ENCODE data around the gene GRIA1. TPM values are rescaled to one million over a fixed set of nuclear protein-coding genes. Genes with fewer than 3 reads are reported as not detected.

The GRIA1 gene
- total RNA-seq, 1 experiment from 2014 or later = 0.81 TPM

DNA sequence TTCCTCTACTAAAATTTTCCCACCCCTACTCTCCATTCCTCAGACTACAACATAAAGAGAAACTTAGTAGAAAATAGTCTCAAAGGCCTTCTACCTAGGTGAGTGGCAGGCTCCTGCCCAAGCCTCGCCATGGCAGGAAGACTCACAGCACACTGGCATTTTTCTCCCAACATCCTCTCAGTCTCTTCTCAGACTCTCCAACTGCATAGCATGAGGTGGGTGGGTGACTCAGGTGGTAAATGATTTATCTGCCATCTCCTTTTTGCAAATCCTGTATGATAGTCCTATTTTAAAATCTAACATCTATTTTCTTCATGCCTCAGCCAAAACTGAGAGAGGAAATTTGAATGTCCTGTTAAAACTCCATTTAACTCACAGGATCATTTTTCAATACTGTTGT is 33.5 kb upstream of the GRIA1 start:
- Mint-ChIP-seq H3K36me3 (no peaks in the 10 kb centered on the region; the same call in 1 of the 2 replicates), H3K27ac (no peak overlapping the region), H3K4me1 (peaks cover 34% of the 10 kb centered on the region), H3K4me3 (no peak overlapping the region), H3K9me3 (peaks cover 6% of the 10 kb centered on the region; the same call in 1 of the 2 replicates), H3K27me3 (ENCODE audit: low read depth) (peaks cover 3% of the 10 kb centered on the region)
- no peak for ATAC-seq
- TF ChIP-seq NFYB (CRISPR knock-in tag; conservative IDR thresholded peaks at IDR 0.05; ENCODE audit: low read depth) (no peak), IRF1 (CRISPR knock-in tag; IDR thresholded peaks at IDR 0.05) (no peak), IRF2 (CRISPR knock-in tag; IDR thresholded peaks at IDR 0.05; ENCODE audit: borderline replicate concordance, low read depth) (no peak), HMGA2 (CRISPR knock-in tag; IDR thresholded peaks at IDR 0.05) (no peak), TEAD1 (CRISPR knock-in tag; IDR thresholded peaks at IDR 0.05) (no peak), NFATC4 (CRISPR knock-in tag; IDR thresholded peaks at IDR 0.05) (no peak)
- TF ChIP-seq, protein P1, sequence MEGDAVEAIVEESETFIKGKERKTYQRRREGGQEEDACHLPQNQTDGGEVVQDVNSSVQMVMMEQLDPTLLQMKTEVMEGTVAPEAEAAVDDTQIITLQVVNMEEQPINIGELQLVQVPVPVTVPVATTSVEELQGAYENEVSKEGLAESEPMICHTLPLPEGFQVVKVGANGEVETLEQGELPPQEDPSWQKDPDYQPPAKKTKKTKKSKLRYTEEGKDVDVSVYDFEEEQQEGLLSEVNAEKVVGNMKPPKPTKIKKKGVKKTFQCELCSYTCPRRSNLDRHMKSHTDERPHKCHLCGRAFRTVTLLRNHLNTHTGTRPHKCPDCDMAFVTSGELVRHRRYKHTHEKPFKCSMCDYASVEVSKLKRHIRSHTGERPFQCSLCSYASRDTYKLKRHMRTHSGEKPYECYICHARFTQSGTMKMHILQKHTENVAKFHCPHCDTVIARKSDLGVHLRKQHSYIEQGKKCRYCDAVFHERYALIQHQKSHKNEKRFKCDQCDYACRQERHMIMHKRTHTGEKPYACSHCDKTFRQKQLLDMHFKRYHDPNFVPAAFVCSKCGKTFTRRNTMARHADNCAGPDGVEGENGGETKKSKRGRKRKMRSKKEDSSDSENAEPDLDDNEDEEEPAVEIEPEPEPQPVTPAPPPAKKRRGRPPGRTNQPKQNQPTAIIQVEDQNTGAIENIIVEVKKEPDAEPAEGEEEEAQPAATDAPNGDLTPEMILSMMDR (IDR thresholded peaks at IDR 0.05) = no peak
- ChIA-PET CTCF (no interaction called here), POLR2A (no interaction called here)
- no peak for DNase-seq (ENCODE audit: low spot score)

- no peaks in the 10 kb centered on the region; the same call in 1 of the 2 replicates for H3K36me3 Mint-ChIP-seq
- peaks cover 26% of the 10 kb centered on the region for H3K4me1 Mint-ChIP-seq
- H3K27ac Mint-ChIP-seq = no peak overlapping the region
- ChIA-PET CTCF (no interaction called here), POLR2A (no interaction called here)
- DNase-seq (ENCODE audit: low spot score) (no peak), ATAC-seq (no peak)
- TF ChIP-seq, protein P2, sequence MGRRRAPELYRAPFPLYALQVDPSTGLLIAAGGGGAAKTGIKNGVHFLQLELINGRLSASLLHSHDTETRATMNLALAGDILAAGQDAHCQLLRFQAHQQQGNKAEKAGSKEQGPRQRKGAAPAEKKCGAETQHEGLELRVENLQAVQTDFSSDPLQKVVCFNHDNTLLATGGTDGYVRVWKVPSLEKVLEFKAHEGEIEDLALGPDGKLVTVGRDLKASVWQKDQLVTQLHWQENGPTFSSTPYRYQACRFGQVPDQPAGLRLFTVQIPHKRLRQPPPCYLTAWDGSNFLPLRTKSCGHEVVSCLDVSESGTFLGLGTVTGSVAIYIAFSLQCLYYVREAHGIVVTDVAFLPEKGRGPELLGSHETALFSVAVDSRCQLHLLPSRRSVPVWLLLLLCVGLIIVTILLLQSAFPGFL (CRISPR knock-in tag; IDR thresholded peaks at IDR 0.05; ENCODE audit: borderline replicate concordance) = no peak
- TF ChIP-seq CREB1 (CRISPR knock-in tag; IDR thresholded peaks at IDR 0.05) (no peak), MLX (CRISPR knock-in tag; IDR thresholded peaks at IDR 0.05) (no peak), ZNF512 (CRISPR knock-in tag; IDR thresholded peaks at IDR 0.05; ENCODE audit: borderline replicate concordance) (no peak), GABPB1 (CRISPR knock-in tag; IDR thresholded peaks at IDR 0.05) (no peak), ZNF281 (CRISPR knock-in tag; IDR thresholded peaks at IDR 0.05) (no peak), FOXK1 (CRISPR knock-in tag; IDR thresholded peaks at IDR 0.05) (no peak), PRRX2 (CRISPR knock-in tag; IDR thresholded peaks at IDR 0.05) (no peak), ZNF121 (CRISPR knock-in tag; IDR thresholded peaks at IDR 0.05) (no peak)
- TF ChIP-seq, protein P3, sequence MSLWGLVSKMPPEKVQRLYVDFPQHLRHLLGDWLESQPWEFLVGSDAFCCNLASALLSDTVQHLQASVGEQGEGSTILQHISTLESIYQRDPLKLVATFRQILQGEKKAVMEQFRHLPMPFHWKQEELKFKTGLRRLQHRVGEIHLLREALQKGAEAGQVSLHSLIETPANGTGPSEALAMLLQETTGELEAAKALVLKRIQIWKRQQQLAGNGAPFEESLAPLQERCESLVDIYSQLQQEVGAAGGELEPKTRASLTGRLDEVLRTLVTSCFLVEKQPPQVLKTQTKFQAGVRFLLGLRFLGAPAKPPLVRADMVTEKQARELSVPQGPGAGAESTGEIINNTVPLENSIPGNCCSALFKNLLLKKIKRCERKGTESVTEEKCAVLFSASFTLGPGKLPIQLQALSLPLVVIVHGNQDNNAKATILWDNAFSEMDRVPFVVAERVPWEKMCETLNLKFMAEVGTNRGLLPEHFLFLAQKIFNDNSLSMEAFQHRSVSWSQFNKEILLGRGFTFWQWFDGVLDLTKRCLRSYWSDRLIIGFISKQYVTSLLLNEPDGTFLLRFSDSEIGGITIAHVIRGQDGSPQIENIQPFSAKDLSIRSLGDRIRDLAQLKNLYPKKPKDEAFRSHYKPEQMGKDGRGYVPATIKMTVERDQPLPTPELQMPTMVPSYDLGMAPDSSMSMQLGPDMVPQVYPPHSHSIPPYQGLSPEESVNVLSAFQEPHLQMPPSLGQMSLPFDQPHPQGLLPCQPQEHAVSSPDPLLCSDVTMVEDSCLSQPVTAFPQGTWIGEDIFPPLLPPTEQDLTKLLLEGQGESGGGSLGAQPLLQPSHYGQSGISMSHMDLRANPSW (CRISPR knock-in tag; conservative IDR thresholded peaks at IDR 0.05; ENCODE audit: low read depth) = no peak
- TF ChIP-seq, protein P1 (IDR thresholded peaks at IDR 0.05) = no peak
- TF ChIP-seq, protein P4, sequence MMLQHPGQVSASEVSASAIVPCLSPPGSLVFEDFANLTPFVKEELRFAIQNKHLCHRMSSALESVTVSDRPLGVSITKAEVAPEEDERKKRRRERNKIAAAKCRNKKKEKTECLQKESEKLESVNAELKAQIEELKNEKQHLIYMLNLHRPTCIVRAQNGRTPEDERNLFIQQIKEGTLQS (CRISPR knock-in tag; conservative IDR thresholded peaks at IDR 0.05) = no peak
- TF ChIP-seq, protein P5, sequence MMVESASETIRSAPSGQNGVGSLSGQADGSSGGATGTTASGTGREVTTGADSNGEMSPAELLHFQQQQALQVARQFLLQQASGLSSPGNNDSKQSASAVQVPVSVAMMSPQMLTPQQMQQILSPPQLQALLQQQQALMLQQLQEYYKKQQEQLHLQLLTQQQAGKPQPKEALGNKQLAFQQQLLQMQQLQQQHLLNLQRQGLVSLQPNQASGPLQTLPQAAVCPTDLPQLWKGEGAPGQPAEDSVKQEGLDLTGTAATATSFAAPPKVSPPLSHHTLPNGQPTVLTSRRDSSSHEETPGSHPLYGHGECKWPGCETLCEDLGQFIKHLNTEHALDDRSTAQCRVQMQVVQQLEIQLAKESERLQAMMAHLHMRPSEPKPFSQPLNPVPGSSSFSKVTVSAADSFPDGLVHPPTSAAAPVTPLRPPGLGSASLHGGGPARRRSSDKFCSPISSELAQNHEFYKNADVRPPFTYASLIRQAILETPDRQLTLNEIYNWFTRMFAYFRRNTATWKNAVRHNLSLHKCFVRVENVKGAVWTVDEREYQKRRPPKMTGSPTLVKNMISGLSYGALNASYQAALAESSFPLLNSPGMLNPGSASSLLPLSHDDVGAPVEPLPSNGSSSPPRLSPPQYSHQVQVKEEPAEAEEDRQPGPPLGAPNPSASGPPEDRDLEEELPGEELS (CRISPR knock-in tag; IDR thresholded peaks at IDR 0.05) = no peak
- H3K9me3 Mint-ChIP-seq = peaks cover 10% of the 10 kb centered on the region; the same call in 1 of the 2 replicates
- no peak overlapping the region for H3K4me3 Mint-ChIP-seq
- H3K27me3 Mint-ChIP-seq (ENCODE audit: low read depth) = peaks cover 3% of the 10 kb centered on the region
Measured at GRCh38 chr5:153458268-153458667, 32.2 kb upstream of the GRIA1 start.

Data from WTC11 (cell line).